CD14-positive monocyte (primary cell): ENCODE results near the gene PFDN1. TPM values are rescaled to one million over a fixed set of nuclear protein-coding genes. Genes with fewer than 3 reads are reported as not detected.

Experiments
- DNase-seq, 3 donors: peaks; one replicate each; pipeline ENCODE4 v3.0.0-alpha.2; 2011 to 2022
- H2AFZ ChIP-seq: 2 replicates; pipeline ENCODE4 v1.6.0; 2012; ENCODE audit warnings: mild to moderate bottlenecking, low read depth, low read length, inconsistent platforms; ENCODE audit not compliant: insufficient read depth, poor library complexity, severe bottlenecking
- H3K27ac ChIP-seq, 2 donors: 1 replicate in 1 of 2; 2 replicates in 1 of 2; pipeline ENCODE4 v1.5.1; 2012 to 2013; ENCODE audit warnings: low read length in 2 of 2, control low read depth in 1 of 2, inconsistent platforms in 1 of 2, low read depth in 1 of 2, mild to moderate bottlenecking in 1 of 2
- H3K27me3 ChIP-seq, 2 donors: one replicate each; pipeline versions ENCODE4 v1.6.0 to v1.6.1; 2011 to 2013; ENCODE audit warnings: low read length in 2 of 2; ENCODE audit not compliant: control insufficient read depth in 2 of 2, insufficient read depth in 2 of 2
- H3K36me3 ChIP-seq, 2 donors: replicated peaks in 1 of 2; 1 replicate in 1 of 2; 2 replicates in 1 of 2; pipeline versions ENCODE4 v1.5.1 to v1.6.1; 2012 to 2013; ENCODE audit warnings: low read length in 2 of 2, control low read depth in 1 of 2, inconsistent platforms in 1 of 2, mild to moderate bottlenecking in 1 of 2; ENCODE audit not compliant: insufficient read depth in 2 of 2, control insufficient read depth in 1 of 2
- H3K4me1 ChIP-seq, 2 donors: 1 replicate in 1 of 2; 2 replicates in 1 of 2; pipeline versions ENCODE4 v1.5.1 to v1.6.1; 2012 to 2013; ENCODE audit warnings: low read length in 2 of 2, control low read depth in 1 of 2, inconsistent platforms in 1 of 2, mild to moderate bottlenecking in 1 of 2, moderate library complexity in 1 of 2; ENCODE audit not compliant: insufficient read depth in 2 of 2, control insufficient read depth in 1 of 2
- H3K4me2 ChIP-seq: replicated peaks from 2 replicates; pipeline ENCODE3; 2012; ENCODE audit warnings: low read length, moderate library complexity, mild to moderate bottlenecking; ENCODE audit not compliant: poor library complexity, severe bottlenecking; ENCODE audit errors: extremely low read depth
- H3K4me3 ChIP-seq, 3 experiments: fragments of 200-600 bp in 1 of 3; sonication (generic) in 1 of 3; replicated peaks in 1 of 3; 1 replicate in 2 of 3; 2 replicates in 1 of 3; pipeline ENCODE4 v1.5.1; 2011 to 2013; ENCODE audit warnings: low read length in 3 of 3, mild to moderate bottlenecking in 3 of 3, control low read depth in 2 of 3, low read depth in 2 of 3, inconsistent platforms in 1 of 3, moderate library complexity in 1 of 3
- H3K79me2 ChIP-seq: 2 replicates; pipeline ENCODE4 v1.6.0; 2012; ENCODE audit warnings: mild to moderate bottlenecking, control low read depth, inconsistent platforms, low read length, moderate library complexity; ENCODE audit not compliant: insufficient read depth
- H3K9ac ChIP-seq: 2 replicates; pipeline ENCODE4 v1.6.0; 2017; ENCODE audit warnings: low read length, mild to moderate bottlenecking; ENCODE audit not compliant: insufficient read depth, poor library complexity, severe bottlenecking
- H3K9me3 ChIP-seq, 2 donors: replicated peaks in 1 of 2; 1 replicate in 1 of 2; 2 replicates in 1 of 2; pipeline versions ENCODE4 v1.5.1 to v1.6.1; 2012 to 2013; ENCODE audit warnings: low read length in 2 of 2, control low read depth in 1 of 2; ENCODE audit not compliant: control insufficient read depth in 1 of 2, insufficient read depth in 1 of 2
- H4K20me1 ChIP-seq: 2 replicates; pipeline ENCODE4 v1.6.0; 2012; ENCODE audit warnings: mild to moderate bottlenecking, low read length, control low read depth, moderate library complexity; ENCODE audit not compliant: insufficient read depth
- H3K27ac Mint-ChIP-seq, 7 donors: one replicate each; pipeline ENCODE4 v1.8.0; 2020; ENCODE audit warnings: mild to moderate bottlenecking in 7 of 7, mixed read lengths in 7 of 7, moderate library complexity in 6 of 7, inconsistent platforms in 2 of 7
- H3K27me3 Mint-ChIP-seq, 3 donors: one replicate each; pipeline ENCODE4 v1.8.0; 2021 to 2022; ENCODE audit warnings: low read depth in 3 of 3, mild to moderate bottlenecking in 3 of 3, mixed read lengths in 3 of 3, moderate library complexity in 3 of 3, inconsistent platforms in 1 of 3
- H3K36me3 Mint-ChIP-seq, 2 donors: one replicate each; pipeline ENCODE4 v1.8.0; 2020; ENCODE audit warnings: mixed read lengths in 2 of 2, inconsistent platforms in 1 of 2, mild to moderate bottlenecking in 1 of 2
- H3K4me1 Mint-ChIP-seq: one replicate; pipeline ENCODE4 v1.8.0; 2020; ENCODE audit warnings: mild to moderate bottlenecking, mixed read lengths
- H3K4me3 Mint-ChIP-seq, 2 donors: one replicate each; pipeline ENCODE4 v1.8.0; 2020; ENCODE audit warnings: mild to moderate bottlenecking in 2 of 2, mixed read lengths in 2 of 2, moderate library complexity in 1 of 2
- H3K9me3 Mint-ChIP-seq, 7 donors: one replicate each; pipeline ENCODE4 v1.8.0; 2020 to 2022; ENCODE audit warnings: mixed read lengths in 7 of 7, mild to moderate bottlenecking in 6 of 7, moderate library complexity in 6 of 7, inconsistent platforms in 2 of 7
- CTCF ChIP-seq: fragments of 200-600 bp; IDR thresholded peaks from one replicate; pipeline ENCODE4 v1.8.0; 2022; ENCODE audit warnings: antibody characterized with exemption, mild to moderate bottlenecking
- WGBS: methylation state at CpG from one replicate; pipeline ENCODE4 v1.1.5; 2013; ENCODE audit warnings: missing lambda C conversion rate; ENCODE audit not compliant: insufficient coverage; 5-methylcytosine and 5-hydroxymethylcytosine counted together
- intact Hi-C, 2 donors: fragments of 100-400 bp; cut with micrococcal nuclease; formaldehyde crosslinking; loops; one replicate each; pipeline versions ENCODE4 v1.15.0 to v1.15.1; 2023
- polyA plus RNA-seq, 3 donors: library from polyadenylated mRNA; depleted of rRNA in 1 of 3; unstranded in 2 of 3; stranded (reverse) in 1 of 3; fragments of 300-500 nt in 2 of 3; fragments of >200 nt in 1 of 3; fragmentation: Illumina TruSeq in 2 of 3; gene quantifications; 1 replicate in 2 of 3; 2 replicates in 1 of 3; pipeline ENCODE4 v1.2.3, GENCODE V29; 2012 to 2021

Gene PFDN1
- polyA plus RNA-seq, 3 donors, result 44.7 to 105 (median 82.2) TPM

GRCh38 chr5:140319833-140320232 is 16.9 kb upstream of the PFDN1 start:
- Mint-ChIP-seq H3K4me3 (peak overlapping the region; percentile 65 to 70), H3K27me3 (peaks cover 0 to 4% (median 4%) of the 10 kb centered on the region in 3 donors), H3K36me3 (peaks cover 6 to 16% of the 10 kb centered on the region in 2 donors), H3K4me1 (peaks cover 66% of the 10 kb centered on the region), H3K9me3 (peaks cover 0 to 5% (median 0%) of the 10 kb centered on the region in 7 donors), H3K27ac (peak overlapping the region; percentile 83 to 98 (median 93))
- peak overlapping the region; percentile 14 to 83 for H3K27ac ChIP-seq
- H3K4me2 ChIP-seq, result peak overlapping the region; percentile 52
- H3K27me3 ChIP-seq, result no peaks in the 10 kb centered on the region
- no peak overlapping the region for H3K9ac ChIP-seq
- peak; percentile 75 to 90 (median 81) for DNase-seq
- no CpG with 5 or more reads among the region's 1 CpG for WGBS
- H4K20me1 ChIP-seq, result no peaks in the 10 kb centered on the region
- H3K4me1 ChIP-seq, result peaks cover 63 to 65% of the 10 kb centered on the region in 2 donors
- H3K36me3 ChIP-seq, result no peaks in the 10 kb centered on the region
- H2AFZ ChIP-seq, result no peak overlapping the region
- H3K79me2 ChIP-seq, result no peaks in the 10 kb centered on the region
- TF ChIP-seq CTCF, result no peak
- intact Hi-C loops, result loop anchor here in 1 of 2 donors (5.0 kb wide), 1 partner anchor 58 kb away; no protein-coding TSS in a partner anchor
- H3K4me3 ChIP-seq, result peak overlapping the region in 1 of 3 experiments; percentile 56
- no peaks in the 10 kb centered on the region for H3K9me3 ChIP-seq

DNA sequence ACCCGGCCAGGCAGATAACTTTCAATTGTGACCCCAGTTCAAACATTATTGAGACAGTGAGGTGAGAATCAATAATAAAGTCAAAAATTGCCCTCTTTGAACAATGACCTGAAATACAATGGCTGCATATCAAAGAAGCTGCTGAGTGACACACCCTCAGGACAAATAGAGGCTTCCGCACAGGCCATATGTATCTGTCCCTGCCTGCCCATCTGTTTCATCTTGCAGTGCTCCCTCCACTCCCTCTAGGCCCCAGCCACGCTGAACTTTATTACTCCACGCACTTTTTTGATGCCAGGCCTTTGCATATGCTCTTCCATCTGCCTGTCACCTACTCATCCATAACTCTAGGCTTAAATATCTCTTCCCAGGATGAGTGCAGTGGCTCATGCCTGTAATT is 15.9 kb upstream of the PFDN1 start:
- Mint-ChIP-seq H3K27ac (peak overlapping the region in 5 of 7 donors; percentile 90 to 98 (median 94)), H3K4me1 (peaks cover 55% of the 10 kb centered on the region), H3K27me3 (peaks cover 0 to 4% (median 2%) of the 10 kb centered on the region in 3 donors), H3K9me3 (peaks cover 0 to 5% (median 0%) of the 10 kb centered on the region in 7 donors), H3K36me3 (peaks cover 6 to 15% of the 10 kb centered on the region in 2 donors), H3K4me3 (peak overlapping the region in 1 of 2 donors; percentile 28)
- Histone ChIP-seq H3K27me3 (no peaks in the 10 kb centered on the region), H3K79me2 (no peaks in the 10 kb centered on the region), H3K4me3 (peak overlapping the region in 1 of 3 experiments; percentile 56), H3K9me3 (no peaks in the 10 kb centered on the region), H3K4me1 (peaks cover 53 to 54% of the 10 kb centered on the region in 2 donors), H4K20me1 (no peaks in the 10 kb centered on the region), H3K36me3 (no peaks in the 10 kb centered on the region), H3K27ac (peak overlapping the region; percentile 4 to 83), H2AFZ (no peak overlapping the region), H3K9ac (no peak overlapping the region), H3K4me2 (no peak overlapping the region)
- intact Hi-C loops, result no loop called here
- no peak for TF ChIP-seq CTCF
- DNase-seq, result no peak
- WGBS, result 100% methylated on average over 3 of the region's 4 CpGs
